Smooth muscle cell (in vitro differentiated cells): ENCODE data around the gene NELL1. TPM values are rescaled to one million over a fixed set of nuclear protein-coding genes. Genes with fewer than 3 reads are reported as not detected.
A peak's percentile ranks its signal among the peaks of the same experiment; 100 is the strongest.

Experiments
- DNase-seq: peaks from one replicate; lab custom pipeline; 2025; ENCODE audit not compliant: unreplicated experiment; lab: John Stamatoyannopoulos, UW
- H2AFZ ChIP-seq: fragments of 200-600 bp; sonication (generic); 2 replicates; pipeline ENCODE4 v1.6.0; 2016; ENCODE audit warnings: antibody characterized with exemption, low read depth, mild to moderate bottlenecking
- H3F3A ChIP-seq: fragments of 200-600 bp; sonication (generic); 2 replicates; pipeline ENCODE4 v1.6.0; 2017; ENCODE audit warnings: antibody characterized with exemption, low read depth
- H3K27ac ChIP-seq: fragments of 200-600 bp; sonication (generic); 2 replicates; pipeline ENCODE4 v1.5.1; 2016; ENCODE audit warnings: low read depth, mild to moderate bottlenecking
- H3K27me3 ChIP-seq: fragments of 200-600 bp; sonication (generic); 2 replicates; pipeline ENCODE4 v1.6.1; 2016; ENCODE audit warnings: low read depth, mild to moderate bottlenecking
- H3K36me3 ChIP-seq: fragments of 200-600 bp; sonication (generic); 2 replicates; pipeline ENCODE4 v1.5.1; 2016; ENCODE audit warnings: low read depth
- H3K4me1 ChIP-seq: fragments of 200-600 bp; sonication (generic); 2 replicates; pipeline ENCODE4 v1.5.1; 2016; ENCODE audit warnings: low read depth
- H3K4me2 ChIP-seq: fragments of 200-600 bp; sonication (generic); 2 replicates; pipeline ENCODE4 v1.6.0; 2016; ENCODE audit warnings: mild to moderate bottlenecking
- H3K4me3 ChIP-seq: fragments of 200-600 bp; sonication (generic); 2 replicates; pipeline ENCODE4 v1.5.1; 2016; ENCODE audit warnings: mild to moderate bottlenecking
- H3K79me2 ChIP-seq: fragments of 200-600 bp; sonication (generic); 2 replicates; pipeline ENCODE4 v1.6.0; 2016; ENCODE audit warnings: low read depth, mild to moderate bottlenecking
- H3K9ac ChIP-seq: fragments of 200-600 bp; sonication (generic); 2 replicates; pipeline ENCODE4 v1.6.0; 2016; ENCODE audit warnings: low read depth
- H3K9me3 ChIP-seq: fragments of 200-600 bp; sonication (generic); replicated peaks from 2 replicates; pipeline ENCODE4 v1.5.1; 2016; ENCODE audit warnings: low read depth
- H4K20me1 ChIP-seq: fragments of 200-600 bp; sonication (generic); 2 replicates; pipeline ENCODE4 v1.6.0; 2016; ENCODE audit warnings: low read depth
- WGBS: methylation state at CpG from one replicate; pipeline ENCODE4 v1.1.7; 2016; ENCODE audit warnings: low lambda C conversion rate; 5-methylcytosine and 5-hydroxymethylcytosine counted together
- polyA plus RNA-seq: library from polyadenylated mRNA; unstranded; fragments of >200 nt; fragmentation: Nextera tagmentation; extraction: Ambion mirVana; gene quantifications from 2 replicates; pipeline ENCODE4 v1.2.1, GENCODE V29; 2016
- total RNA-seq: library from RNA; depleted of rRNA; stranded (reverse); fragments of >200 nt; gene quantifications from 2 replicates; pipeline ENCODE4 v1.2.3, GENCODE V29; 2014
- TF ChIP-seq, protein P1 (sequence below): fragments of 200-600 bp; sonication (generic); IDR thresholded peaks from 2 replicates; pipeline ENCODE4 v1.5.1; 2017; ENCODE audit warnings: borderline replicate concordance, mild to moderate bottlenecking, antibody characterized with exemption; ENCODE audit not compliant: insufficient read depth, poor library complexity, severe bottlenecking

NELL1 gene
- total and polyA plus RNA-seq, 2 experiments from 2014 or later = not detected

DNA sequence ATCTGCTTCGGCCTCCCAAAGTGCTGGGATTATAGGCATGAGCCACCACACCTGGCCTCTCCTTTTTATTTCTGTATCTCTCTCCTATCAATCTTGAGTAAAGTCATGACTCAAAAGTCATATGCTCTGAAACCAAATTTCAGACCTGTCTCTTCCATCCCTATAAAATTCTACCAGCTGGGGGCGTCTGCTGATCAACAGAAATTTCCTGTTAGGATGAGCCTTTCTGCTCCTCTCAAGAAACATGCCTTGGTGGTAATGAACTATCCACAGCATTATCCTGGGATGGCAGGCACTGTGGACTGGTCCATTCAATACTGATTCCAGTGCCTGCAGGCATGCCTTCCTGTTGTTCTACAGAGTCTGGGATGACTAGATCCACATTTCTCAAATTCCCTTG lies 472.6 kb downstream of the NELL1 start:
- 49% methylated on average over 2 of the region's 2 CpGs for WGBS
- no peak overlapping the region for H3K27ac ChIP-seq

GRCh38 chr11:21144531-21144930 lies 475.1 kb downstream of the NELL1 start:
- no peaks in the 10 kb centered on the region for H3K4me1 ChIP-seq
- no peak for DNase-seq
- no peaks in the 10 kb centered on the region for H3K36me3 ChIP-seq
- H3K9me3 ChIP-seq = no peaks in the 10 kb centered on the region
- TF ChIP-seq, protein P1, sequence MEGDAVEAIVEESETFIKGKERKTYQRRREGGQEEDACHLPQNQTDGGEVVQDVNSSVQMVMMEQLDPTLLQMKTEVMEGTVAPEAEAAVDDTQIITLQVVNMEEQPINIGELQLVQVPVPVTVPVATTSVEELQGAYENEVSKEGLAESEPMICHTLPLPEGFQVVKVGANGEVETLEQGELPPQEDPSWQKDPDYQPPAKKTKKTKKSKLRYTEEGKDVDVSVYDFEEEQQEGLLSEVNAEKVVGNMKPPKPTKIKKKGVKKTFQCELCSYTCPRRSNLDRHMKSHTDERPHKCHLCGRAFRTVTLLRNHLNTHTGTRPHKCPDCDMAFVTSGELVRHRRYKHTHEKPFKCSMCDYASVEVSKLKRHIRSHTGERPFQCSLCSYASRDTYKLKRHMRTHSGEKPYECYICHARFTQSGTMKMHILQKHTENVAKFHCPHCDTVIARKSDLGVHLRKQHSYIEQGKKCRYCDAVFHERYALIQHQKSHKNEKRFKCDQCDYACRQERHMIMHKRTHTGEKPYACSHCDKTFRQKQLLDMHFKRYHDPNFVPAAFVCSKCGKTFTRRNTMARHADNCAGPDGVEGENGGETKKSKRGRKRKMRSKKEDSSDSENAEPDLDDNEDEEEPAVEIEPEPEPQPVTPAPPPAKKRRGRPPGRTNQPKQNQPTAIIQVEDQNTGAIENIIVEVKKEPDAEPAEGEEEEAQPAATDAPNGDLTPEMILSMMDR = no peak
- no peak overlapping the region for H3K27ac ChIP-seq
- no peak overlapping the region for H3K4me2 ChIP-seq
- no peaks in the 10 kb centered on the region for H4K20me1 ChIP-seq
- 66% methylated on average over 2 of the region's 2 CpGs for whole genome bisulfite sequencing
- no peak overlapping the region for H3K4me3 ChIP-seq
- H3K9ac ChIP-seq = no peak overlapping the region
- H3K79me2 ChIP-seq = no peaks in the 10 kb centered on the region
- H3K27me3 ChIP-seq = no peaks in the 10 kb centered on the region
- no peaks in the 10 kb centered on the region for H3F3A ChIP-seq
- no peak overlapping the region for H2AFZ ChIP-seq

More for the DNA sequence above, 472.6 kb downstream of the NELL1 start:
- H3K4me3 ChIP-seq = no peak overlapping the region
- H4K20me1 ChIP-seq = no peaks in the 10 kb centered on the region
- H3F3A ChIP-seq = no peaks in the 10 kb centered on the region
- H3K9me3 ChIP-seq = no peaks in the 10 kb centered on the region
- no peaks in the 10 kb centered on the region for H3K36me3 ChIP-seq
- no peak overlapping the region for H3K9ac ChIP-seq
- no peaks in the 10 kb centered on the region for H3K79me2 ChIP-seq
- H3K4me1 ChIP-seq = no peaks in the 10 kb centered on the region
- no peak for DNase-seq
- no peak overlapping the region for H2AFZ ChIP-seq
- H3K27me3 ChIP-seq = no peaks in the 10 kb centered on the region
- H3K4me2 ChIP-seq = no peak overlapping the region
- TF ChIP-seq, protein P1 = peak; percentile 24

GRCh38 chr11:21148376-21148775 lies 479.0 kb downstream of the NELL1 start:
- Histone ChIP-seq H3K27me3 (no peaks in the 10 kb centered on the region), H3K79me2 (no peaks in the 10 kb centered on the region), H3K4me3 (no peak overlapping the region), H4K20me1 (no peaks in the 10 kb centered on the region), H3K36me3 (no peaks in the 10 kb centered on the region), H3F3A (no peaks in the 10 kb centered on the region), H3K27ac (no peak overlapping the region), H3K9me3 (no peaks in the 10 kb centered on the region), H3K9ac (no peak overlapping the region), H2AFZ (no peak overlapping the region), H3K4me1 (no peaks in the 10 kb centered on the region), H3K4me2 (no peak overlapping the region)
- WGBS = 80% methylated on average over 3 of the region's 3 CpGs
- no peak for DNase-seq
- TF ChIP-seq, protein P1 = no peak

DNA sequence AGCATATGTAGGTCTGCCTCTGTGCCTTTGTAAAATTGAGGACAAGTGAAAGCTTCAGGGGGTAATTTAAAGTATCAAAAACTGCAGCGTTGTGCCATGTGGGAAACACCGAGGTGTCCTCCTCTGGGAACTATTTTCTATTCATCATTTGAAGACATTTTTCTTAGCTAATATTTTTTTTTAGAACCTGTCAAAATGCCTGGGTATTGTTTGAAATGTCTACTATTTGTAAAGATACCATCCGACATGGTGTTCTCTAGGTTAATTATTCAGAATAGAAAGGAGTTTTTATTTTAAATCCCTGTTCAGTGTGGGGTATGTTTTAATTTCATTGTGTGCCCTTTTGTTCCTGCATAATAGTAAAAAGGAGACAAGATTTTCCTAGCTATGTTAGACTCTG lies 490.8 kb downstream of the NELL1 start:
- H2AFZ ChIP-seq = no peak overlapping the region
- no peak overlapping the region for H3K4me3 ChIP-seq
- no peaks in the 10 kb centered on the region for H3K9me3 ChIP-seq
- TF ChIP-seq, protein P1 = no peak
- H3K9ac ChIP-seq = no peak overlapping the region
- H3K36me3 ChIP-seq = no peaks in the 10 kb centered on the region
- no peaks in the 10 kb centered on the region for H3K4me1 ChIP-seq
- H3K4me2 ChIP-seq = no peak overlapping the region
- no peaks in the 10 kb centered on the region for H3K27me3 ChIP-seq
- H3K79me2 ChIP-seq = no peaks in the 10 kb centered on the region
- H3F3A ChIP-seq = no peaks in the 10 kb centered on the region
- no peaks in the 10 kb centered on the region for H4K20me1 ChIP-seq
- DNase-seq = no peak
- no peak overlapping the region for H3K27ac ChIP-seq
- 93% methylated on average over 3 of the region's 3 CpGs for WGBS
